Measurements from ENCODE around the gene LUC7L3. TPM values are rescaled to one million over a fixed set of nuclear protein-coding genes. Genes with fewer than 3 reads are reported as not detected.

LUC7L3 gene
- total and polyA plus RNA-seq, 2 donors (not counting 3 experiments of a cell fraction or from before 2014, with no cell fraction given) = 70.9 to 113 TPM

- DNase-seq (ENCODE audit: low read depth, low spot score) = no peak
- H2AFZ ChIP-seq (ENCODE audit: low read depth, low read length) = no peak overlapping the region
- no peaks in the 10 kb centered on the region for H3K9me1 ChIP-seq (replicated peaks; ENCODE audit: control insufficient read depth, extremely low read depth, insufficient read depth, low read length)
- no peaks in the 10 kb centered on the region for H3K27me3 ChIP-seq (ENCODE audit: control insufficient read depth in 2 of 2, insufficient read depth in 2 of 2, low read length in 2 of 2)
- H3K9me3 ChIP-seq (replicated peaks; ENCODE audit: control insufficient read depth, insufficient read depth, low read length) = no peaks in the 10 kb centered on the region
- no peak overlapping the region for H3K4me2 ChIP-seq (ENCODE audit: insufficient read depth, low read length)
- no peak overlapping the region for H3K4me3 ChIP-seq (replicated peaks in 1 of 3; ENCODE audit: insufficient read depth in 1 of 3, low read depth in 1 of 3, low read length in 3 of 3)
- TF ChIP-seq JUN (IDR thresholded peaks at IDR 0.05; ENCODE audit: borderline replicate concordance, insufficient read depth, insufficient read length, low read depth) (no peak), POLR2A (IDR thresholded peaks at IDR 0.05; ENCODE audit: low read depth, low read length) (no peak), MYC (IDR thresholded peaks at IDR 0.05; ENCODE audit: low read depth, low read length) (no peak), EZH2 (IDR thresholded peaks at IDR 0.05; ENCODE audit: borderline replicate concordance, low read depth, low read length, severe bottlenecking) (no peak), MAX (IDR thresholded peaks at IDR 0.05; ENCODE audit: insufficient read depth, insufficient read length) (no peak), FOS (IDR thresholded peaks at IDR 0.05; ENCODE audit: borderline replicate concordance, insufficient read depth, low read length) (no peak), CTCF (IDR thresholded peaks at IDR 0.05; ENCODE audit: extremely low read depth in 1 of 2, insufficient read depth in 1 of 2, low read depth in 1 of 2, low read length in 2 of 2) (no peak), POLR2AphosphoS5 (IDR thresholded peaks at IDR 0.05; ENCODE audit: insufficient read depth, low read depth, low read length) (no peak), GATA2 (IDR thresholded peaks at IDR 0.05; ENCODE audit: insufficient read depth, insufficient read length, low read depth, low read length) (no peak)
- POLR2A ChIA-PET = no interaction called here
- no peaks in the 10 kb centered on the region for H4K20me1 ChIP-seq (replicated peaks; ENCODE audit: control insufficient read depth, extremely low read depth, insufficient read depth, low read length)
- peaks cover 3% of the 10 kb centered on the region for H3K4me1 ChIP-seq (ENCODE audit: control insufficient read depth, extremely low read depth, insufficient read depth, low read length)
- no TSS peak for BruUV-seq (replicated peaks)
- H3K79me2 ChIP-seq (ENCODE audit: control insufficient read depth, insufficient read depth, low read length) = no peaks in the 10 kb centered on the region
- no peak for FAIRE-seq
- H3K36me3 ChIP-seq (ENCODE audit: control insufficient read depth in 2 of 2, extremely low read depth in 1 of 2, insufficient read depth in 2 of 2, low read length in 2 of 2) = peaks cover 0 to under 1% of the 10 kb centered on the region in 2 experiments
- intact Hi-C loops (cut with micrococcal nuclease) (no loop called here), dilution Hi-C loops (cut with MboI; ENCODE audit: extremely low pct_ligation_motif_present, low sequenced_read_pairs) (no loop called here)
- H3K9ac ChIP-seq (replicated peaks; ENCODE audit: extremely low read depth, insufficient read depth, low read length) = no peak overlapping the region
- CTCF ChIA-PET = interaction anchor here (1.0 to 1.7 kb wide), 3 partner anchors 57 to 137 kb away, joined by 3 to 4 read pairs (median 3); no protein-coding TSS in a partner anchor
- no peak overlapping the region for H3K27ac ChIP-seq (ENCODE audit: insufficient read depth, low read depth, low read length)
Observed at GRCh38 chr17:50687200-50688066, 32.0 kb upstream of the LUC7L3 start.
